Stimulated activated CD4-positive, alpha-beta T cell treated with anti-CD3 and anti-CD28 coated beads, TNF-alpha, amount 100 ng/mL, for 48 hours (primary cell): Measurements from ENCODE around the gene PRRX2.
"Not testable (repeated sequence)": the region's sequence is repeated elsewhere in the genome, so short reads cannot be mapped to it uniquely, and the experiment has no call there.

Experiments
- DNase-seq, 3 donors: peaks; one replicate each; pipeline ENCODE4 v3.0.0-alpha.2; 2020; ENCODE audit warnings: low read depth in 3 of 3

The PRRX2 gene

GRCh38 chr9:129636343-129636742 is 29.1 kb upstream of the PRRX2 start:
- not testable (repeated sequence) for DNase-seq

GRCh38 chr9:129637102-129637501 is 28.3 kb upstream of the PRRX2 start:
- DNase-seq = no peak

- no peak for DNase-seq
Observed at GRCh38 chr9:129637673-129638439, 27.6 kb upstream of the PRRX2 start.

GRCh38 chr9:129639034-129639630 is 26.3 kb upstream of the PRRX2 start:
- no peak for DNase-seq

- no peak for DNase-seq
Observed at GRCh38 chr9:129639756-129640085, 25.7 kb upstream of the PRRX2 start.

- DNase-seq = no peak
Observed at GRCh38 chr9:129640086-129640870, 25.2 kb upstream of the PRRX2 start.

GRCh38 chr9:129640871-129641749 is 24.3 kb upstream of the PRRX2 start:
- no peak for DNase-seq

GRCh38 chr9:129641750-129642585 is 23.5 kb upstream of the PRRX2 start, which contains the start of gene ASB6:
Gene ASB6 (minus strand): TSS chr9:129642151. CDS start chr9:129641999, 152 bp downstream.
- DNase-seq = peak; percentile 91 to 98 (median 95)

GRCh38 chr9:129643706-129644105 is 21.7 kb upstream of the PRRX2 start:
- no peak for DNase-seq

GRCh38 chr9:129644365-129644764 is 21.1 kb upstream of the PRRX2 start:
- DNase-seq = no peak

GRCh38 chr9:129644902-129645301 is 20.5 kb upstream of the PRRX2 start:
- no peak for DNase-seq

GRCh38 chr9:129646252-129646651 is 19.2 kb upstream of the PRRX2 start:
- no peak for DNase-seq

GRCh38 chr9:129646654-129647053 is 18.8 kb upstream of the PRRX2 start:
- DNase-seq = no peak

GRCh38 chr9:129647635-129648034 is 17.8 kb upstream of the PRRX2 start:
- DNase-seq = no peak

GRCh38 chr9:129648092-129648763 is 17.2 kb upstream of the PRRX2 start:
- DNase-seq = no peak

- no peak for DNase-seq
Observed at GRCh38 chr9:129648764-129649115, 16.7 kb upstream of the PRRX2 start.

GRCh38 chr9:129649726-129650679 is 15.4 kb upstream of the PRRX2 start:
- DNase-seq = no peak

GRCh38 chr9:129650680-129651235 is 14.7 kb upstream of the PRRX2 start:
- DNase-seq = no peak
